GM12878 (cell line): ENCODE results near the gene SLC25A52. TPM values are rescaled to one million over a fixed set of nuclear protein-coding genes. Genes with fewer than 3 reads are reported as not detected.

ENCODE experiments used
- ATAC-seq: fragments of 200-7000 bp; cut with Tn5 transposase; 3 replicates; pipeline ENCODE4 v1.9.1; 2020; ENCODE audit warnings: mild to moderate bottlenecking, moderate library complexity
- BruUV-seq: library from RNA; stranded (reverse); fragments of 400-500 nt; replicated peaks from 2 replicates; lab custom pipeline; 2021; lab: Mats Ljungman, UMichigan
- CTCF ChIA-PET: fragments of 300-600 bp; sonication (Branson Sonifier 250); formaldehyde crosslinking; extraction: SDS; loops from one replicate; lab custom pipeline; 2021; ENCODE audit warnings: inconsistent platforms; lab: Yijun Ruan, JAX
- POLR2A ChIA-PET: fragments of 350-600 bp; formaldehyde crosslinking; extraction: SDS; loops from one replicate; lab custom pipeline; 2021; ENCODE audit warnings: inconsistent platforms; lab: Charles Lee
- RAD21 ChIA-PET: fragments of 300-600 bp; sonication (Branson Sonifier 250); formaldehyde crosslinking; loops from one replicate; lab custom pipeline; 2023; ENCODE audit warnings: antibody characterized with exemption; ENCODE audit not compliant: unreplicated experiment; lab: Charles Lee
- SMC1A ChIA-PET: fragments of 300-600 bp; sonication (Branson Sonifier 250); formaldehyde crosslinking; loops from one replicate; lab custom pipeline; 2023; ENCODE audit not compliant: unreplicated experiment, uncharacterized antibody; lab: Charles Lee
- DNase-seq: peaks from one replicate; pipeline ENCODE4 v3.0.0-alpha.2; 2011; ENCODE audit warnings: low read depth, low spot score
- FAIRE-seq: peaks from 3 replicates; lab custom pipeline; 2011; peaks lifted over from hg19 to GRCh38; lab: Jason Lieb, UNC
- H2AFZ ChIP-seq: 2 replicates; pipeline ENCODE4 v1.6.0; 2011; ENCODE audit warnings: low read depth, low read length, control low read depth; ENCODE audit not compliant: control insufficient read depth
- H3K27ac ChIP-seq: 2 replicates; pipeline ENCODE4 v1.5.1; 2011; ENCODE audit warnings: control low read depth; ENCODE audit not compliant: control insufficient read depth, insufficient read depth
- H3K27me3 ChIP-seq, 2 experiments: replicated peaks in 1 of 2; 2 replicates each; pipeline versions ENCODE4 v1.6.0 to v1.6.1; 2011; ENCODE audit warnings: low read length in 1 of 2; ENCODE audit not compliant: control insufficient read depth in 2 of 2, insufficient read depth in 2 of 2
- H3K36me3 ChIP-seq, 2 experiments: 2 replicates each; pipeline ENCODE4 v1.5.1; 2011; ENCODE audit warnings: low read length in 1 of 2; ENCODE audit not compliant: control insufficient read depth in 2 of 2, insufficient read depth in 2 of 2
- H3K4me1 ChIP-seq: 2 replicates; pipeline ENCODE4 v1.6.1; 2011; ENCODE audit warnings: mild to moderate bottlenecking, low read length, moderate library complexity, mixed read lengths; ENCODE audit not compliant: control insufficient read depth, insufficient read depth
- H3K4me2 ChIP-seq: 2 replicates; pipeline ENCODE4 v1.6.0; 2011; ENCODE audit warnings: control low read depth; ENCODE audit not compliant: control insufficient read depth, insufficient read depth
- H3K4me3 ChIP-seq: fragments of 200-600 bp; sonication (generic); 2 replicates; pipeline ENCODE4 v1.5.1; 2016
- H3K79me2 ChIP-seq: 2 replicates; pipeline ENCODE4 v1.6.0; 2011; ENCODE audit warnings: low read length; ENCODE audit not compliant: control insufficient read depth, insufficient read depth
- H3K9ac ChIP-seq: 2 replicates; pipeline ENCODE4 v1.8.0; 2011; ENCODE audit warnings: low read length, control low read depth, mixed read lengths; ENCODE audit not compliant: control insufficient read depth, insufficient read depth
- H3K9me3 ChIP-seq: replicated peaks from 3 replicates; pipeline ENCODE4 v1.5.1; 2011; ENCODE audit warnings: mild to moderate bottlenecking, low read length; ENCODE audit not compliant: control insufficient read depth, insufficient read depth
- H4K20me1 ChIP-seq: 2 replicates; pipeline ENCODE4 v1.6.0; 2011; ENCODE audit not compliant: control insufficient read depth, insufficient read depth
- BACH1 ChIP-seq: fragments of 450-650 bp; IDR thresholded peaks from 2 replicates; pipeline ENCODE4 v1.6.1; 2017; ENCODE audit warnings: mild to moderate bottlenecking, borderline replicate concordance
- CHD4 ChIP-seq: fragments of 200-600 bp; sonication (generic); IDR thresholded peaks from 2 replicates; pipeline ENCODE4 v1.6.1; 2016; ENCODE audit warnings: mild to moderate bottlenecking
- ESRRA ChIP-seq: IDR thresholded peaks from 2 replicates; pipeline ENCODE4 v1.6.1; 2012; ENCODE audit warnings: mild to moderate bottlenecking, low read length, improper control_type of control experiment
- FOXK2 ChIP-seq: fragments of 450-650 bp; IDR thresholded peaks from 2 replicates; pipeline ENCODE4 v1.6.1; 2017; ENCODE audit warnings: mild to moderate bottlenecking, moderate library complexity
- IKZF2 ChIP-seq, 2 experiments: fragments of 450-650 bp; IDR thresholded peaks; 2 replicates each; pipeline ENCODE4 v1.6.1; 2017; ENCODE audit warnings: mild to moderate bottlenecking in 2 of 2, moderate library complexity in 2 of 2
- KLF5 ChIP-seq: fragments of 450-650 bp; IDR thresholded peaks from 2 replicates; pipeline ENCODE4 v1.6.1; 2014; ENCODE audit warnings: mild to moderate bottlenecking; ENCODE audit not compliant: partially characterized antibody
- MAX ChIP-seq: IDR thresholded peaks from 2 replicates; pipeline ENCODE4 v1.6.1; 2012; ENCODE audit warnings: low read depth, low read length, improper control_type of control experiment
- NKRF ChIP-seq: fragments of 450-650 bp; conservative IDR thresholded peaks from 2 replicates; pipeline ENCODE4 v1.6.1; 2017; ENCODE audit warnings: mild to moderate bottlenecking, moderate library complexity
- SRF ChIP-seq, 2 experiments: IDR thresholded peaks; 2 replicates each; pipeline ENCODE4 v1.6.1; 2011; ENCODE audit warnings: low read depth in 2 of 2, low read length in 2 of 2, mild to moderate bottlenecking in 1 of 2, moderate library complexity in 1 of 2
- YBX1 ChIP-seq: fragments of 450-650 bp; IDR thresholded peaks from 2 replicates; pipeline ENCODE4 v1.6.1; 2016; ENCODE audit warnings: antibody characterized with exemption
- ZNF207 ChIP-seq: fragments of 450-650 bp; IDR thresholded peaks from 2 replicates; pipeline ENCODE4 v1.6.1; 2014; ENCODE audit warnings: antibody characterized with exemption, mild to moderate bottlenecking, borderline replicate concordance
- WGBS: methylation state at CpG from one replicate; pipeline ENCODE4 v1.1.6; 2016; ENCODE audit warnings: low lambda C conversion rate; ENCODE audit not compliant: insufficient replicate concordance, insufficient coverage; ENCODE audit errors: missing lambda C conversion rate; 5-methylcytosine and 5-hydroxymethylcytosine counted together
- in situ Hi-C: fragments of 300-500 bp; cut with MboI; formaldehyde crosslinking; loops from 9 replicates; pipeline ENCODE4 v1.14.3; 2018; ENCODE audit warnings: mixed read lengths
- intact Hi-C: fragments of 100-400 bp; cut with micrococcal nuclease; formaldehyde crosslinking; loops from one replicate; pipeline ENCODE4 v1.14.2; 2022; ENCODE audit not compliant: unreplicated experiment
- polyA plus RNA-seq, 11 experiments: library from polyadenylated mRNA; depleted of rRNA in 4 of 11; unstranded in 6 of 11; stranded (reverse) in 5 of 11; fragments of >200 nt; fragmentation: Nextera tagmentation in 4 of 11; fragmentation: Illumina TruSeq in 1 of 11; extraction: Ambion mirVana in 4 of 11; extraction: Trizol in 1 of 11; gene quantifications; 1 replicate in 1 of 11; 2 replicates in 10 of 11; pipeline versions ENCODE4 v1.2.1 to v1.2.3, GENCODE V29; 2011 to 2016; ENCODE audit warnings: inconsistent platforms in 2 of 11, missing spikeins in 2 of 11, low read depth in 1 of 11
- total RNA-seq, 4 experiments: library from RNA; depleted of rRNA in 3 of 4; stranded (reverse); fragments of >200 nt in 3 of 4; fragmentation: Illumina TruSeq in 1 of 4; extraction: Trizol in 1 of 4; gene quantifications; 2 replicates each; pipeline versions ENCODE4 v1.2.1 to v1.2.3, GENCODE V29; 2013 to 2021
- TF ChIP-seq, protein P1 (sequence below): fragments of 450-650 bp; IDR thresholded peaks from 2 replicates; pipeline ENCODE4 v1.6.1; 2018; ENCODE audit warnings: borderline replicate concordance, mild to moderate bottlenecking; ENCODE audit not compliant: partially characterized antibody
- TF ChIP-seq, protein P2 (sequence below): IDR thresholded peaks from 2 replicates; pipeline ENCODE4 v1.6.1; 2012; ENCODE audit warnings: mild to moderate bottlenecking, low read depth, low read length

Gene SLC25A52
- total and polyA plus RNA-seq, 10 of the 15 experiments (the other 5 are each of a cell fraction or from before 2014, with no cell fraction given) = not detected

- TF ChIP-seq, protein P1, sequence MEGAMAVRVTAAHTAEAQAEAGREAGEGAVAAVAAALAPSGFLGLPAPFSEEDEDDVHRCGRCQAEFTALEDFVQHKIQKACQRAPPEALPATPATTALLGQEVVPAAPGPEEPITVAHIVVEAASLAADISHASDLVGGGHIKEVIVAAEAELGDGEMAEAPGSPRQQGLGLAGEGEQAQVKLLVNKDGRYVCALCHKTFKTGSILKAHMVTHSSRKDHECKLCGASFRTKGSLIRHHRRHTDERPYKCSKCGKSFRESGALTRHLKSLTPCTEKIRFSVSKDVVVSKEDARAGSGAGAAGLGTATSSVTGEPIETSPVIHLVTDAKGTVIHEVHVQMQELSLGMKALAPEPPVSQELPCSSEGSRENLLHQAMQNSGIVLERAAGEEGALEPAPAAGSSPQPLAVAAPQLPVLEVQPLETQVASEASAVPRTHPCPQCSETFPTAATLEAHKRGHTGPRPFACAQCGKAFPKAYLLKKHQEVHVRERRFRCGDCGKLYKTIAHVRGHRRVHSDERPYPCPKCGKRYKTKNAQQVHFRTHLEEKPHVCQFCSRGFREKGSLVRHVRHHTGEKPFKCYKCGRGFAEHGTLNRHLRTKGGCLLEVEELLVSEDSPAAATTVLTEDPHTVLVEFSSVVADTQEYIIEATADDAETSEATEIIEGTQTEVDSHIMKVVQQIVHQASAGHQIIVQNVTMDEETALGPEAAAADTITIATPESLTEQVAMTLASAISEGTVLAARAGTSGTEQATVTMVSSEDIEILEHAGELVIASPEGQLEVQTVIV = no peak
- TF ChIP-seq YBX1 (no peak), BACH1 (no peak)
These were observed 32.9 kb upstream of the SLC25A52 start (continued) for GRCh38 chr18:31793531-31793930.

GRCh38 chr18:31792580-31792911 lies 31.9 kb upstream of the SLC25A52 start:
- H3K27ac ChIP-seq = no peak overlapping the region
- H3K4me2 ChIP-seq = peak overlapping the region; percentile 40; the same call in 1 of the 2 replicates
- FAIRE-seq (no peak), DNase-seq (no peak), ATAC-seq (no peak)
- intact Hi-C loops = loop anchor here (2.0 to 5.0 kb wide), 2 partner anchors 52 to 145 kb away; no protein-coding TSS in a partner anchor
- 69% methylated on average over 2 of the region's 2 CpGs for WGBS
- H4K20me1 ChIP-seq = no peaks in the 10 kb centered on the region
- no TSS peak for BruUV-seq
- H3K36me3 ChIP-seq = no peaks in the 10 kb centered on the region
- no peaks in the 10 kb centered on the region for H3K9me3 ChIP-seq
- peak overlapping the region; percentile 50; the same call in 1 of the 2 replicates for H2AFZ ChIP-seq
- no peaks in the 10 kb centered on the region for H3K27me3 ChIP-seq
- ChIA-PET POLR2A (interaction anchor here (1.2 to 2.2 kb wide), 2 partner anchors 113 to 137 kb away, joined by 3 to 5 read pairs; no protein-coding TSS in a partner anchor), RAD21 (interaction anchor here (0.9 to 2.2 kb wide), 2 partner anchors 29 to 143 kb away, joined by 3 to 6 read pairs; no protein-coding TSS in a partner anchor), CTCF (interaction anchor here (1.1 to 1.3 kb wide), 2 partner anchors 28 to 185 kb away, joined by 3 to 5 read pairs; no protein-coding TSS in a partner anchor), SMC1A (interaction anchor here (1.2 to 1.4 kb wide), 2 partner anchors 9 to 28 kb away, joined by 4 to 5 read pairs; no protein-coding TSS in a partner anchor)
- in situ Hi-C loops = no loop called here
- H3K79me2 ChIP-seq = no peaks in the 10 kb centered on the region
- H3K4me3 ChIP-seq = no peak overlapping the region
- H3K4me1 ChIP-seq = peaks cover 21% of the 10 kb centered on the region
- no peak overlapping the region for H3K9ac ChIP-seq
- TF ChIP-seq KLF5 (no peak), CHD4 (no peak), ESRRA (no peak), FOXK2 (no peak), SRF (IDR thresholded peaks at IDR 0.05; ENCODE audit: low read depth in 2 of 2, low read length in 2 of 2) (no peak), MAX (no peak), NKRF (no peak), ZNF207 (no peak), IKZF2 (IDR thresholded peaks at IDR 0.05) (no peak)
- TF ChIP-seq, protein P2, sequence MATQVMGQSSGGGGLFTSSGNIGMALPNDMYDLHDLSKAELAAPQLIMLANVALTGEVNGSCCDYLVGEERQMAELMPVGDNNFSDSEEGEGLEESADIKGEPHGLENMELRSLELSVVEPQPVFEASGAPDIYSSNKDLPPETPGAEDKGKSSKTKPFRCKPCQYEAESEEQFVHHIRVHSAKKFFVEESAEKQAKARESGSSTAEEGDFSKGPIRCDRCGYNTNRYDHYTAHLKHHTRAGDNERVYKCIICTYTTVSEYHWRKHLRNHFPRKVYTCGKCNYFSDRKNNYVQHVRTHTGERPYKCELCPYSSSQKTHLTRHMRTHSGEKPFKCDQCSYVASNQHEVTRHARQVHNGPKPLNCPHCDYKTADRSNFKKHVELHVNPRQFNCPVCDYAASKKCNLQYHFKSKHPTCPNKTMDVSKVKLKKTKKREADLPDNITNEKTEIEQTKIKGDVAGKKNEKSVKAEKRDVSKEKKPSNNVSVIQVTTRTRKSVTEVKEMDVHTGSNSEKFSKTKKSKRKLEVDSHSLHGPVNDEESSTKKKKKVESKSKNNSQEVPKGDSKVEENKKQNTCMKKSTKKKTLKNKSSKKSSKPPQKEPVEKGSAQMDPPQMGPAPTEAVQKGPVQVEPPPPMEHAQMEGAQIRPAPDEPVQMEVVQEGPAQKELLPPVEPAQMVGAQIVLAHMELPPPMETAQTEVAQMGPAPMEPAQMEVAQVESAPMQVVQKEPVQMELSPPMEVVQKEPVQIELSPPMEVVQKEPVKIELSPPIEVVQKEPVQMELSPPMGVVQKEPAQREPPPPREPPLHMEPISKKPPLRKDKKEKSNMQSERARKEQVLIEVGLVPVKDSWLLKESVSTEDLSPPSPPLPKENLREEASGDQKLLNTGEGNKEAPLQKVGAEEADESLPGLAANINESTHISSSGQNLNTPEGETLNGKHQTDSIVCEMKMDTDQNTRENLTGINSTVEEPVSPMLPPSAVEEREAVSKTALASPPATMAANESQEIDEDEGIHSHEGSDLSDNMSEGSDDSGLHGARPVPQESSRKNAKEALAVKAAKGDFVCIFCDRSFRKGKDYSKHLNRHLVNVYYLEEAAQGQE = no peak
